GM12878 (cell line): ENCODE results near the gene NRXN3. TPM values are rescaled to one million over a fixed set of nuclear protein-coding genes. Genes with fewer than 3 reads are reported as not detected.

Source experiments
- ATAC-seq: fragments of 200-7000 bp; cut with Tn5 transposase; 3 replicates; pipeline ENCODE4 v1.9.1; 2020; ENCODE audit warnings: mild to moderate bottlenecking, moderate library complexity
- BruUV-seq: library from RNA; stranded (reverse); fragments of 400-500 nt; replicated peaks from 2 replicates; lab custom pipeline; 2021; lab: Mats Ljungman, UMichigan
- CTCF ChIA-PET: fragments of 300-600 bp; sonication (Branson Sonifier 250); formaldehyde crosslinking; extraction: SDS; loops from one replicate; lab custom pipeline; 2021; ENCODE audit warnings: inconsistent platforms; lab: Yijun Ruan, JAX
- POLR2A ChIA-PET: fragments of 350-600 bp; formaldehyde crosslinking; extraction: SDS; loops from one replicate; lab custom pipeline; 2021; ENCODE audit warnings: inconsistent platforms; lab: Charles Lee
- RAD21 ChIA-PET: fragments of 300-600 bp; sonication (Branson Sonifier 250); formaldehyde crosslinking; loops from one replicate; lab custom pipeline; 2023; ENCODE audit warnings: antibody characterized with exemption; ENCODE audit not compliant: unreplicated experiment; lab: Charles Lee
- SMC1A ChIA-PET: fragments of 300-600 bp; sonication (Branson Sonifier 250); formaldehyde crosslinking; loops from one replicate; lab custom pipeline; 2023; ENCODE audit not compliant: unreplicated experiment, uncharacterized antibody; lab: Charles Lee
- DNase-seq: peaks from one replicate; pipeline ENCODE4 v3.0.0-alpha.2; 2011; ENCODE audit warnings: low read depth, low spot score
- FAIRE-seq: peaks from 3 replicates; lab custom pipeline; 2011; peaks lifted over from hg19 to GRCh38; lab: Jason Lieb, UNC
- H2AFZ ChIP-seq: 2 replicates; pipeline ENCODE4 v1.6.0; 2011; ENCODE audit warnings: low read depth, low read length, control low read depth; ENCODE audit not compliant: control insufficient read depth
- H3K27ac ChIP-seq: 2 replicates; pipeline ENCODE4 v1.5.1; 2011; ENCODE audit warnings: control low read depth; ENCODE audit not compliant: control insufficient read depth, insufficient read depth
- H3K27me3 ChIP-seq, 2 experiments: replicated peaks in 1 of 2; 2 replicates each; pipeline versions ENCODE4 v1.6.0 to v1.6.1; 2011; ENCODE audit warnings: low read length in 1 of 2; ENCODE audit not compliant: control insufficient read depth in 2 of 2, insufficient read depth in 2 of 2
- H3K36me3 ChIP-seq, 2 experiments: 2 replicates each; pipeline ENCODE4 v1.5.1; 2011; ENCODE audit warnings: low read length in 1 of 2; ENCODE audit not compliant: control insufficient read depth in 2 of 2, insufficient read depth in 2 of 2
- H3K4me1 ChIP-seq: 2 replicates; pipeline ENCODE4 v1.6.1; 2011; ENCODE audit warnings: mild to moderate bottlenecking, low read length, moderate library complexity, mixed read lengths; ENCODE audit not compliant: control insufficient read depth, insufficient read depth
- H3K4me2 ChIP-seq: 2 replicates; pipeline ENCODE4 v1.6.0; 2011; ENCODE audit warnings: control low read depth; ENCODE audit not compliant: control insufficient read depth, insufficient read depth
- H3K4me3 ChIP-seq: fragments of 200-600 bp; sonication (generic); 2 replicates; pipeline ENCODE4 v1.5.1; 2016
- H3K79me2 ChIP-seq: 2 replicates; pipeline ENCODE4 v1.6.0; 2011; ENCODE audit warnings: low read length; ENCODE audit not compliant: control insufficient read depth, insufficient read depth
- H3K9ac ChIP-seq: 2 replicates; pipeline ENCODE4 v1.8.0; 2011; ENCODE audit warnings: low read length, control low read depth, mixed read lengths; ENCODE audit not compliant: control insufficient read depth, insufficient read depth
- H3K9me3 ChIP-seq: replicated peaks from 3 replicates; pipeline ENCODE4 v1.5.1; 2011; ENCODE audit warnings: mild to moderate bottlenecking, low read length; ENCODE audit not compliant: control insufficient read depth, insufficient read depth
- H4K20me1 ChIP-seq: 2 replicates; pipeline ENCODE4 v1.6.0; 2011; ENCODE audit not compliant: control insufficient read depth, insufficient read depth
- BACH1 ChIP-seq: fragments of 450-650 bp; IDR thresholded peaks from 2 replicates; pipeline ENCODE4 v1.6.1; 2017; ENCODE audit warnings: mild to moderate bottlenecking, borderline replicate concordance
- BRCA1 ChIP-seq: IDR thresholded peaks from 2 replicates; pipeline ENCODE4 v1.6.1; 2011; ENCODE audit warnings: low read depth, low read length, improper control_type of control experiment
- KLF5 ChIP-seq: fragments of 450-650 bp; IDR thresholded peaks from 2 replicates; pipeline ENCODE4 v1.6.1; 2014; ENCODE audit warnings: mild to moderate bottlenecking; ENCODE audit not compliant: partially characterized antibody
- NFYA ChIP-seq: IDR thresholded peaks from 2 replicates; pipeline ENCODE4 v1.6.1; 2011; ENCODE audit warnings: low read depth, mild to moderate bottlenecking, low read length, improper control_type of control experiment, borderline replicate concordance
- RAD21 ChIP-seq: IDR thresholded peaks from 2 replicates; pipeline ENCODE4 v1.6.1; 2011; ENCODE audit warnings: mild to moderate bottlenecking, low read depth, low read length, moderate library complexity; ENCODE audit not compliant: insufficient read depth
- TBL1XR1 ChIP-seq: IDR thresholded peaks from 2 replicates; pipeline ENCODE4 v1.6.1; 2012; ENCODE audit warnings: low read depth, low read length, improper control_type of control experiment
- WGBS: methylation state at CpG from one replicate; pipeline ENCODE4 v1.1.6; 2016; ENCODE audit warnings: low lambda C conversion rate; ENCODE audit not compliant: insufficient replicate concordance, insufficient coverage; ENCODE audit errors: missing lambda C conversion rate; 5-methylcytosine and 5-hydroxymethylcytosine counted together
- in situ Hi-C: fragments of 300-500 bp; cut with MboI; formaldehyde crosslinking; loops from 9 replicates; pipeline ENCODE4 v1.14.3; 2018; ENCODE audit warnings: mixed read lengths
- intact Hi-C: fragments of 100-400 bp; cut with micrococcal nuclease; formaldehyde crosslinking; loops from one replicate; pipeline ENCODE4 v1.14.2; 2022; ENCODE audit not compliant: unreplicated experiment
- polyA plus RNA-seq, 11 experiments: library from polyadenylated mRNA; depleted of rRNA in 4 of 11; unstranded in 6 of 11; stranded (reverse) in 5 of 11; fragments of >200 nt; fragmentation: Nextera tagmentation in 4 of 11; fragmentation: Illumina TruSeq in 1 of 11; extraction: Ambion mirVana in 4 of 11; extraction: Trizol in 1 of 11; gene quantifications; 1 replicate in 1 of 11; 2 replicates in 10 of 11; pipeline versions ENCODE4 v1.2.1 to v1.2.3, GENCODE V29; 2011 to 2016; ENCODE audit warnings: inconsistent platforms in 2 of 11, missing spikeins in 2 of 11, low read depth in 1 of 11
- total RNA-seq, 4 experiments: library from RNA; depleted of rRNA in 3 of 4; stranded (reverse); fragments of >200 nt in 3 of 4; fragmentation: Illumina TruSeq in 1 of 4; extraction: Trizol in 1 of 4; gene quantifications; 2 replicates each; pipeline versions ENCODE4 v1.2.1 to v1.2.3, GENCODE V29; 2013 to 2021
- TF ChIP-seq, protein P1 (sequence below): fragments of 450-650 bp; IDR thresholded peaks from 2 replicates; pipeline ENCODE4 v1.6.1; 2017; ENCODE audit warnings: antibody characterized with exemption, mild to moderate bottlenecking, moderate library complexity

NRXN3 gene
- total and polyA plus RNA-seq, 10 of the 15 experiments (the other 5 are each of a cell fraction or from before 2014, with no cell fraction given), result 0.52 to 3.3 (median 1.4) TPM

DNA sequence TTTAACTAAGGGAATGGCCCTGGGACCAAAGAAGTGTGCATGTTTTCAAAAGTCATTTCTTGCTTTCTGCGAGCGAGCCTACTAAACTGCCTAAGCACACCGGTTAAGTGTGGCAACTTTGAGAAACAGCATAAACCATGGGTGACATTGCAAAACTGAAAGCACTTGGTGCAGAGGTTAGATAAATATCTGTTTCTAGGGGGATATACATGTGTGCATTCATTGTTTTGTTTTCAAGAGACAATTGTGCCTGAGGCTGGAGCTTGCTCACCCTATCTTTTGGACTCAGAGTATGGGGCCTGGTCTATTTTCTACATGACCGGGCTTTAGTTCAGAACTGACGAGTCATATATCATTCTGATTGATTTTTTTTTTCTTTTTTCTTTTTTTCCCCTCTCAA is 923.4 kb downstream of the NRXN3 start:
- intact Hi-C loops (no loop called here), in situ Hi-C loops (no loop called here)
- Histone ChIP-seq H3K79me2 (no peaks in the 10 kb centered on the region), H3K4me1 (no peaks in the 10 kb centered on the region), H3K9me3 (no peaks in the 10 kb centered on the region), H4K20me1 (no peaks in the 10 kb centered on the region), H3K36me3 (no peaks in the 10 kb centered on the region; a peak in 1 of 4 replicates), H3K9ac (no peak overlapping the region), H2AFZ (no peak overlapping the region), H3K27ac (no peak overlapping the region), H3K4me2 (no peak overlapping the region), H3K4me3 (no peak overlapping the region), H3K27me3 (no peaks in the 10 kb centered on the region)
- ChIA-PET RAD21 (no interaction called here), CTCF (no interaction called here), SMC1A (no interaction called here), POLR2A (no interaction called here)
- ATAC-seq (peak; percentile 33), DNase-seq (no peak), FAIRE-seq (no peak)
- no peak for TF ChIP-seq NFYA
- no peak for TF ChIP-seq TBL1XR1
- TF ChIP-seq, protein P1, sequence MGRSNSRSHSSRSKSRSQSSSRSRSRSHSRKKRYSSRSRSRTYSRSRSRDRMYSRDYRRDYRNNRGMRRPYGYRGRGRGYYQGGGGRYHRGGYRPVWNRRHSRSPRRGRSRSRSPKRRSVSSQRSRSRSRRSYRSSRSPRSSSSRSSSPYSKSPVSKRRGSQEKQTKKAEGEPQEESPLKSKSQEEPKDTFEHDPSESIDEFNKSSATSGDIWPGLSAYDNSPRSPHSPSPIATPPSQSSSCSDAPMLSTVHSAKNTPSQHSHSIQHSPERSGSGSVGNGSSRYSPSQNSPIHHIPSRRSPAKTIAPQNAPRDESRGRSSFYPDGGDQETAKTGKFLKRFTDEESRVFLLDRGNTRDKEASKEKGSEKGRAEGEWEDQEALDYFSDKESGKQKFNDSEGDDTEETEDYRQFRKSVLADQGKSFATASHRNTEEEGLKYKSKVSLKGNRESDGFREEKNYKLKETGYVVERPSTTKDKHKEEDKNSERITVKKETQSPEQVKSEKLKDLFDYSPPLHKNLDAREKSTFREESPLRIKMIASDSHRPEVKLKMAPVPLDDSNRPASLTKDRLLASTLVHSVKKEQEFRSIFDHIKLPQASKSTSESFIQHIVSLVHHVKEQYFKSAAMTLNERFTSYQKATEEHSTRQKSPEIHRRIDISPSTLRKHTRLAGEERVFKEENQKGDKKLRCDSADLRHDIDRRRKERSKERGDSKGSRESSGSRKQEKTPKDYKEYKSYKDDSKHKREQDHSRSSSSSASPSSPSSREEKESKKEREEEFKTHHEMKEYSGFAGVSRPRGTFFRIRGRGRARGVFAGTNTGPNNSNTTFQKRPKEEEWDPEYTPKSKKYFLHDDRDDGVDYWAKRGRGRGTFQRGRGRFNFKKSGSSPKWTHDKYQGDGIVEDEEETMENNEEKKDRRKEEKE, result no peak
- no peak for TF ChIP-seq BRCA1
- TF ChIP-seq BACH1, result no peak
- no peak for TF ChIP-seq KLF5
- TF ChIP-seq RAD21, result no peak
- BruUV-seq, result no TSS peak
- WGBS, result 64% methylated on average over 5 of the region's 5 CpGs
